Measurements from ENCODE around the gene PPM1D. TPM values are rescaled to one million over a fixed set of nuclear protein-coding genes. Genes with fewer than 3 reads are reported as not detected.

PPM1D gene
- polyA plus RNA-seq, 2 of the 4 experiments (the other 2 are of a cell fraction): 10.5 to 13.5 TPM

- no peak overlapping the region for H3K4me2 ChIP-seq
- POLR2A ChIA-PET: no interaction called here
- WGBS (ENCODE audit: missing lambda C conversion rate): 56% methylated on average over 2 of the region's 2 CpGs
- FAIRE-seq (no peak), ATAC-seq (no peak), DNase-seq (ENCODE audit: low read depth in 1 of 2, low spot score in 1 of 2) (no peak)
- no peak overlapping the region for H3K27ac ChIP-seq
- TF ChIP-seq EHMT2 (IDR thresholded peaks at IDR 0.05; ENCODE audit: low read depth): no peak
- TF ChIP-seq EHF (CRISPR knock-in tag; IDR thresholded peaks at IDR 0.05): no peak
- TF ChIP-seq BHLHE40 (IDR thresholded peaks at IDR 0.05; ENCODE audit: low read depth, low read length): no peak
- no peak for TF ChIP-seq JUN (IDR thresholded peaks at IDR 0.05)
- no peak for TF ChIP-seq CHD2 (IDR thresholded peaks at IDR 0.05; ENCODE audit: low read length, partially characterized antibody)
- no peak for TF ChIP-seq ZFP36 (IDR thresholded peaks at IDR 0.05; ENCODE audit: borderline replicate concordance, partially characterized antibody)
- TF ChIP-seq USF2 (IDR thresholded peaks at IDR 0.05): no peak
- TF ChIP-seq FOXS1 (CRISPR knock-in tag; IDR thresholded peaks at IDR 0.05): no peak
- TF ChIP-seq SREBF2 (IDR thresholded peaks at IDR 0.05): no peak
- no peak for TF ChIP-seq JUNB (IDR thresholded peaks at IDR 0.05)
- no peak for TF ChIP-seq EP300 (IDR thresholded peaks at IDR 0.05)
- no peak for TF ChIP-seq KDM1A (IDR thresholded peaks at IDR 0.05; ENCODE audit: low read depth)
- no peak overlapping the region for H3K4me3 ChIP-seq
- no peaks in the 10 kb centered on the region for H3K9me3 ChIP-seq
- CTCF ChIA-PET: interaction anchor here (1.4 to 3.4 kb wide), 2 partner anchors 10 to 60 kb away, joined by 3 to 15 read pairs; no protein-coding TSS in a partner anchor
- H3K4me1 ChIP-seq: no peaks in the 10 kb centered on the region
These were observed 20.9 kb upstream of the PPM1D start for GRCh38 chr17:60579090-60579489.

- ATAC-seq: no peak
- Histone ChIP-seq H3K4me3 (no peak overlapping the region), H3K4me2 (no peak overlapping the region), H3K4me1 (no peaks in the 10 kb centered on the region), H3K9me3 (no peaks in the 10 kb centered on the region), H3K27ac (no peak overlapping the region)
- no peak for FAIRE-seq
- no peak for TF ChIP-seq JUN (IDR thresholded peaks at IDR 0.05)
- TF ChIP-seq TP53 (CRISPR knock-in tag; IDR thresholded peaks at IDR 0.05): no peak
- TF ChIP-seq FOSL2 (IDR thresholded peaks at IDR 0.05): no peak
- TF ChIP-seq FOSL2 (CRISPR knock-in tag; IDR thresholded peaks at IDR 0.05): no peak
- ChIA-PET CTCF (interaction anchor here (1.4 to 3.4 kb wide), 2 partner anchors 10 to 60 kb away, joined by 3 to 15 read pairs; no protein-coding TSS in a partner anchor), POLR2A (no interaction called here)
- DNase-seq (ENCODE audit: low read depth in 1 of 2, low spot score in 1 of 2): no peak
- WGBS (ENCODE audit: missing lambda C conversion rate): 81% methylated on average over 4 of the region's 4 CpGs
These were observed 20.4 kb upstream of the PPM1D start for GRCh38 chr17:60579551-60579950.

GRCh38 chr17:60583008-60583407 lies 17.0 kb upstream of the PPM1D start:
- no peak overlapping the region for H3K4me3 ChIP-seq
- no peaks in the 10 kb centered on the region for H3K4me1 ChIP-seq
- ChIA-PET CTCF (interaction anchor here (0.7 to 2.0 kb wide), 4 partner anchors 10 to 162 kb away, joined by 3 to 7 read pairs (median 4); no protein-coding TSS in a partner anchor), POLR2A (interaction anchor here (1.0 kb wide), 1 partner anchor 17 kb away, joined by 3 read pairs; the partner anchor contains the start of gene PPM1D)
- ATAC-seq (no peak), FAIRE-seq (no peak), DNase-seq (ENCODE audit: low read depth in 1 of 2, low spot score in 1 of 2) (no peak)
- no peak overlapping the region for H3K4me2 ChIP-seq
- H3K9me3 ChIP-seq: no peaks in the 10 kb centered on the region
- TF ChIP-seq CBX8 (IDR thresholded peaks at IDR 0.05) (no peak), KDM1A (IDR thresholded peaks at IDR 0.05; ENCODE audit: low read depth) (no peak), MAFK (IDR thresholded peaks at IDR 0.05; ENCODE audit: partially characterized antibody) (no peak), ELK1 (IDR thresholded peaks at IDR 0.05; ENCODE audit: low read depth, low read length) (no peak), PBX3 (IDR thresholded peaks at IDR 0.05) (no peak), TFCP2L1 (CRISPR knock-in tag; IDR thresholded peaks at IDR 0.05) (no peak), EHF (CRISPR knock-in tag; IDR thresholded peaks at IDR 0.05) (no peak), FOSB (CRISPR knock-in tag; IDR thresholded peaks at IDR 0.05) (no peak), HOXA7 (CRISPR knock-in tag; IDR thresholded peaks at IDR 0.05) (no peak), CHD2 (IDR thresholded peaks at IDR 0.05; ENCODE audit: low read length, partially characterized antibody) (no peak), REST (IDR thresholded peaks at IDR 0.05) (no peak), RCOR1 (IDR thresholded peaks at IDR 0.05; ENCODE audit: low read depth, low read length) (no peak), CBX2 (IDR thresholded peaks at IDR 0.05; ENCODE audit: borderline replicate concordance, low read depth) (no peak), ZNF302 (CRISPR knock-in tag; IDR thresholded peaks at IDR 0.05) (no peak), RAD21 (conservative IDR thresholded peaks at IDR 0.05 in 1 of 2, IDR thresholded peaks at IDR 0.05 in 1 of 2) (no peak), CHD4 (IDR thresholded peaks at IDR 0.05; ENCODE audit: borderline replicate concordance) (no peak), HOXB13 (CRISPR knock-in tag; IDR thresholded peaks at IDR 0.05; ENCODE audit: low read depth) (no peak)
- no peak overlapping the region for H3K27ac ChIP-seq

All from A549 (cell line).